Measurements from ENCODE around the gene POLR2M. TPM values are rescaled to one million over a fixed set of nuclear protein-coding genes. Genes with fewer than 3 reads are reported as not detected.
A peak's percentile ranks its signal among the peaks of the same experiment; 100 is the strongest.

POLR2M gene
- total RNA-seq, 1 donor from 2014 or later: 41.4 TPM

GRCh38 chr15:57727031-57727430 is 20.5 kb downstream of the POLR2M start:
- DNase-seq: no peak
- Mint-ChIP-seq H3K9me3 (ENCODE audit: unreplicated experiment) (peaks cover 2% of the 10 kb centered on the region), H3K27me3 (ENCODE audit: unreplicated experiment) (peaks cover 1% of the 10 kb centered on the region), H3K4me3 (ENCODE audit: unreplicated experiment) (no peak overlapping the region), H3K27ac (ENCODE audit: unreplicated experiment) (no peak overlapping the region), H3K4me1 (ENCODE audit: low read depth, unreplicated experiment) (peaks cover 3% of the 10 kb centered on the region), H3K36me3 (ENCODE audit: unreplicated experiment) (peaks cover 4% of the 10 kb centered on the region)
- no peak for TF ChIP-seq CTCF (IDR thresholded peaks at IDR 0.05; ENCODE audit: partially characterized antibody, unreplicated experiment)

GRCh38 chr15:57728436-57728835 is 21.9 kb downstream of the POLR2M start:
- peaks cover 4% of the 10 kb centered on the region for H3K36me3 Mint-ChIP-seq (ENCODE audit: unreplicated experiment)
- peaks cover 1% of the 10 kb centered on the region for H3K27me3 Mint-ChIP-seq (ENCODE audit: unreplicated experiment)

DNA sequence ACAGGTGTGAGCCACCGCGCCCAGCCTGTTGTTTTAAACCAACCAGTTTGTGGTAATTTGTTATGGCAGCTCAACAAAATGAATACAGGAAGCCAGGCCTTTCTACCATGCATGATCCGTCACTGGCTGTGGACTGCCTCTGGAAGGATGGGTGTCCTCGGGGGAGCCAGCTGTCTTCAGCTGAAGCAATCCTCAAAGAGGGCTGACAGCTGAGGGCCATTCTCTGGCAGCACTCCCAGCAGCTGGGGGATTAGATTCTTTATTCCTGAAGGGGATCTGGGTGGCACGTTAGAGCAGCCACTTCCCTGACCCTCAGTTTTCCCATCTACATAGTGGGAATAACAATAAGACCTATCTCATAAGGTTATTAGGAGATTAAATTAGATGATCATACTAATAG is 24.4 kb downstream of the POLR2M start:
- Mint-ChIP-seq H3K36me3 (ENCODE audit: unreplicated experiment) (no peaks in the 10 kb centered on the region), H3K9me3 (ENCODE audit: unreplicated experiment) (peaks cover 2% of the 10 kb centered on the region), H3K27me3 (ENCODE audit: unreplicated experiment) (peaks cover under 1% of the 10 kb centered on the region), H3K4me1 (ENCODE audit: low read depth, unreplicated experiment) (peaks cover 3% of the 10 kb centered on the region), H3K27ac (ENCODE audit: unreplicated experiment) (no peak overlapping the region), H3K4me3 (ENCODE audit: unreplicated experiment) (no peak overlapping the region)
- no peak for TF ChIP-seq CTCF (IDR thresholded peaks at IDR 0.05; ENCODE audit: partially characterized antibody, unreplicated experiment)
- peak; percentile 41 for DNase-seq

More at GRCh38 chr15:57728436-57728835, 21.9 kb downstream of the POLR2M start:
- no peak overlapping the region for H3K27ac Mint-ChIP-seq (ENCODE audit: unreplicated experiment)
- no peak for TF ChIP-seq CTCF (IDR thresholded peaks at IDR 0.05; ENCODE audit: partially characterized antibody, unreplicated experiment)
- peaks cover 2% of the 10 kb centered on the region for H3K9me3 Mint-ChIP-seq (ENCODE audit: unreplicated experiment)
- H3K4me1 Mint-ChIP-seq (ENCODE audit: low read depth, unreplicated experiment): peaks cover 3% of the 10 kb centered on the region
- DNase-seq: no peak
- no peak overlapping the region for H3K4me3 Mint-ChIP-seq (ENCODE audit: unreplicated experiment)

GRCh38 chr15:57731530-57732103 is 25.1 kb downstream of the POLR2M start:
- H3K9me3 Mint-ChIP-seq (ENCODE audit: unreplicated experiment): peaks cover 2% of the 10 kb centered on the region
- H3K27me3 Mint-ChIP-seq (ENCODE audit: unreplicated experiment): no peaks in the 10 kb centered on the region
- H3K27ac Mint-ChIP-seq (ENCODE audit: unreplicated experiment): no peak overlapping the region
- peaks cover under 1% of the 10 kb centered on the region for H3K36me3 Mint-ChIP-seq (ENCODE audit: unreplicated experiment)
- no peak for DNase-seq
- no peak overlapping the region for H3K4me3 Mint-ChIP-seq (ENCODE audit: unreplicated experiment)
- TF ChIP-seq CTCF (IDR thresholded peaks at IDR 0.05; ENCODE audit: partially characterized antibody, unreplicated experiment): no peak
- H3K4me1 Mint-ChIP-seq (ENCODE audit: low read depth, unreplicated experiment): peaks cover 3% of the 10 kb centered on the region

DNA sequence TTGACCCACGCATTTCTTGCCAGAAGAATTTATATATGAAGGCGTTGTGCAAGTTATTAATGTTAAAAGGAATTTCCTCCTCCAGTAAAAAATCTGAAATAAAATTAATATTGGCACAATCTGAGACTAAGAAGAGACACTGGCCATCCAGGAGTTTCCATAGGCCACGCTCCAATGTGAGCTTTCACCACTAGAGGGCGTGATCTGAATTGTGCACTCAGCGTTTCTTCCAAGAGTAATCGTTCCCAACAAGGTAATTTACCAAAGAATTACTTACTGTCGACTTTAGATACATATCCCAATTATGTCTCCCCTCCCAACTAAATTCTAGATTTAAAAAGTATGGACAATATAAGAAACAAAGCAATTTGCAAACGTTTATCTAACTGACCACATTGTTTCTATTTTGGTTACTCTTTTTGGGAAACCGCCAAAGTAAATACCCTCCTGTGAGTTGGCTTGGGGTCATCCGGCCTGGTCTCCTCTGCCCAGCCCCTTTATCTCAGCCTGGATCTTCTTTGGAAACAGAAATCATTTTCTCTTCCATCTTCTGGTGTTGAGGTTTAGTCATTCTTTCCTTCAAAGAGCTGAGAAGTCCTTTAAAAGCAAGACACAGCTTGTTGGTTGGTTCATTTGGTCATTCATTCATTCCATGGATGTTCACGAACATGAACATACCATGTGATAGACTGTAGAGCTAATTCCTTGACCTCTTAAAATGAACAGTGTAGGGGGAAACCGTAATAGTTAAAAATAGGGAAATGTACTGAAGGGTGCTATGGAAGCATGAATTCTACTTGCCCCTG is 26.2 kb downstream of the POLR2M start:
- no peaks in the 10 kb centered on the region for H3K27me3 Mint-ChIP-seq (ENCODE audit: unreplicated experiment)
- peaks cover 9% of the 10 kb centered on the region for H3K36me3 Mint-ChIP-seq (ENCODE audit: unreplicated experiment)
- no peak overlapping the region for H3K27ac Mint-ChIP-seq (ENCODE audit: unreplicated experiment)
- H3K4me3 Mint-ChIP-seq (ENCODE audit: unreplicated experiment): no peak overlapping the region
- peak; percentile 94 for TF ChIP-seq CTCF (IDR thresholded peaks at IDR 0.05; ENCODE audit: partially characterized antibody, unreplicated experiment)
- peak; percentile 81 for DNase-seq
- peaks cover 4% of the 10 kb centered on the region for H3K9me3 Mint-ChIP-seq (ENCODE audit: unreplicated experiment)
- H3K4me1 Mint-ChIP-seq (ENCODE audit: low read depth, unreplicated experiment): peaks cover 3% of the 10 kb centered on the region
